GM12872 (cell line): Measurements from ENCODE around the gene MGMT.

Source experiments
- CTCF ChIP-seq: IDR thresholded peaks from 3 replicates; pipeline ENCODE4 v1.5.1; 2011; ENCODE audit warnings: low read depth, mild to moderate bottlenecking, low read length, moderate library complexity; ENCODE audit not compliant: insufficient read depth

Gene MGMT

GRCh38 chr10:129699722-129700340 is 232.8 kb downstream of the MGMT start:
- TF ChIP-seq CTCF: no peak

- no peak for TF ChIP-seq CTCF
These were observed 235.6 kb downstream of the MGMT start for GRCh38 chr10:129702605-129703004.

GRCh38 chr10:129703287-129704137 is 236.5 kb downstream of the MGMT start:
- TF ChIP-seq CTCF: no peak

GRCh38 chr10:129704225-129704624 is 237.2 kb downstream of the MGMT start:
- no peak for TF ChIP-seq CTCF

- TF ChIP-seq CTCF: no peak
These were observed 237.9 kb downstream of the MGMT start for GRCh38 chr10:129704786-129705525.

GRCh38 chr10:129705676-129706075 is 238.6 kb downstream of the MGMT start:
- no peak for TF ChIP-seq CTCF

GRCh38 chr10:129706081-129706480 is 239.0 kb downstream of the MGMT start:
- TF ChIP-seq CTCF: no peak
